GM10248 (cell line): ENCODE results near the gene MEIS3.
"Not testable (repeated sequence)": the region's sequence is repeated elsewhere in the genome, so short reads cannot be mapped to it uniquely, and the experiment has no call there.

Experiments
- CTCF ChIA-PET: fragments of 300-600 bp; sonication (Branson Sonifier 250); formaldehyde crosslinking; extraction: SDS; loops from one replicate; lab custom pipeline; 2021; ENCODE audit warnings: antibody characterized with exemption; lab: Yijun Ruan, JAX
- POLR2A ChIA-PET: fragments of 350-650 bp; sonication (Branson Sonifier 250); formaldehyde crosslinking; extraction: SDS; loops from one replicate; lab custom pipeline; 2020; ENCODE audit warnings: antibody characterized with exemption; lab: Yijun Ruan, JAX
- DNase-seq: peaks from one replicate; pipeline ENCODE4 v3.0.0; 2012; ENCODE audit errors: extremely low spot score
- TF ChIP-seq, protein P1 (sequence below): IDR thresholded peaks from 2 replicates; pipeline ENCODE4 v1.5.1; 2012; ENCODE audit warnings: mild to moderate bottlenecking, low read depth; ENCODE audit errors: extremely low read depth, missing control alignments, control extremely low read depth

The MEIS3 gene

GRCh38 chr19:47372603-47373002, 46.7 kb downstream of the MEIS3 start:
- DNase-seq: no peak
- TF ChIP-seq, protein P1, sequence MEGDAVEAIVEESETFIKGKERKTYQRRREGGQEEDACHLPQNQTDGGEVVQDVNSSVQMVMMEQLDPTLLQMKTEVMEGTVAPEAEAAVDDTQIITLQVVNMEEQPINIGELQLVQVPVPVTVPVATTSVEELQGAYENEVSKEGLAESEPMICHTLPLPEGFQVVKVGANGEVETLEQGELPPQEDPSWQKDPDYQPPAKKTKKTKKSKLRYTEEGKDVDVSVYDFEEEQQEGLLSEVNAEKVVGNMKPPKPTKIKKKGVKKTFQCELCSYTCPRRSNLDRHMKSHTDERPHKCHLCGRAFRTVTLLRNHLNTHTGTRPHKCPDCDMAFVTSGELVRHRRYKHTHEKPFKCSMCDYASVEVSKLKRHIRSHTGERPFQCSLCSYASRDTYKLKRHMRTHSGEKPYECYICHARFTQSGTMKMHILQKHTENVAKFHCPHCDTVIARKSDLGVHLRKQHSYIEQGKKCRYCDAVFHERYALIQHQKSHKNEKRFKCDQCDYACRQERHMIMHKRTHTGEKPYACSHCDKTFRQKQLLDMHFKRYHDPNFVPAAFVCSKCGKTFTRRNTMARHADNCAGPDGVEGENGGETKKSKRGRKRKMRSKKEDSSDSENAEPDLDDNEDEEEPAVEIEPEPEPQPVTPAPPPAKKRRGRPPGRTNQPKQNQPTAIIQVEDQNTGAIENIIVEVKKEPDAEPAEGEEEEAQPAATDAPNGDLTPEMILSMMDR: no peak
- POLR2A ChIA-PET: no interaction called here
- CTCF ChIA-PET: no interaction called here

GRCh38 chr19:47371261-47371660, 48.1 kb downstream of the MEIS3 start:
- ChIA-PET CTCF (interaction anchor here (2.8 kb wide), 1 partner anchor 20 kb away, joined by 14 read pairs; no protein-coding TSS in a partner anchor), POLR2A (no interaction called here)
- TF ChIP-seq, protein P1: no peak
- DNase-seq: no peak

GRCh38 chr19:47370045-47370611, 49.2 kb downstream of the MEIS3 start:
- CTCF ChIA-PET: interaction anchor here (1.6 to 2.8 kb wide), 2 partner anchors 21 to 65 kb away, joined by 4 to 14 read pairs; no protein-coding TSS in a partner anchor
- no peak for DNase-seq
- TF ChIP-seq, protein P1: no peak
- POLR2A ChIA-PET: no interaction called here

GRCh38 chr19:47365455-47365854, 53.9 kb downstream of the MEIS3 start:
- POLR2A ChIA-PET, DNase-seq: not testable (repeated sequence)
- CTCF ChIA-PET: interaction anchor here (1.6 kb wide), 1 partner anchor 63 kb away, joined by 3 read pairs; no protein-coding TSS in a partner anchor

- TF ChIP-seq, protein P1: no peak
- ChIA-PET CTCF (interaction anchor here (1.2 to 1.6 kb wide), 2 partner anchors 15 to 64 kb away, joined by 3 to 5 read pairs; partner anchors contain the start of gene DHX34), POLR2A (no interaction called here)
- no peak for DNase-seq
These were observed 55.4 kb downstream of the MEIS3 start for GRCh38 chr19:47363758-47364531.

DNA sequence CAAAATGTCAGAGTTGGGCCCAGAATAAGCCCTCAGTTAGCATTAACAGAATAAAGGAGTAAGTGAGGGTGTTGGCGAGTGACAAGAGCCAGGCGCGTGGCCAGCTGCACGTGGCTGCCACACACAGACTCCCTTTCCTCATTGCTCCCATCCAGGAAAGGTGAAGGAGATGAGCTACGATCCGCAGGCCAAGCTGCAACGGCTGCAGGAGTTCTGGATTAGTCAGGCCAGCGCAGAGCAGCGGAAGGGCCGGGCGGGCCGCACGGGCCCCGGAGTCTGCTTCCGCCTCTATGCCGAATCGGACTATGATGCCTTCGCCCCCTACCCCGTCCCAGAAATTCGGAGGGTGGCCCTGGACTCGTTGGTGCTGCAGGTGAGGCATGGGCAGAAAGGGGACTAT, 57.0 kb downstream of the MEIS3 start:
- POLR2A ChIA-PET: no interaction called here
- TF ChIP-seq, protein P1: no peak
- CTCF ChIA-PET: interaction anchor here (1.3 to 6.0 kb wide), 2 partner anchors 14 to 29 kb away, joined by 5 to 39 read pairs; partner anchors contain the start of gene DHX34
- DNase-seq: no peak
